GM21367 (cell line): ENCODE results near the gene SERF1B.
"Not testable (repeated sequence)": the region's sequence is repeated elsewhere in the genome, so short reads cannot be mapped to it uniquely, and the experiment has no call there.

Experiments
- ATAC-seq: cut with Tn5 transposase; IDR thresholded peaks from one replicate; pipeline ENCODE4 v1.9.1; 2021; ENCODE audit not compliant: unreplicated experiment

SERF1B gene

GRCh38 chr5:70025106-70025844, at the start of gene SERF1B:
TSS of gene SERF1B (plus strand) at chr5:70025251. CDS start at chr5:70025452, 201 bp downstream.
- peak; percentile 74 for ATAC-seq

DNA sequence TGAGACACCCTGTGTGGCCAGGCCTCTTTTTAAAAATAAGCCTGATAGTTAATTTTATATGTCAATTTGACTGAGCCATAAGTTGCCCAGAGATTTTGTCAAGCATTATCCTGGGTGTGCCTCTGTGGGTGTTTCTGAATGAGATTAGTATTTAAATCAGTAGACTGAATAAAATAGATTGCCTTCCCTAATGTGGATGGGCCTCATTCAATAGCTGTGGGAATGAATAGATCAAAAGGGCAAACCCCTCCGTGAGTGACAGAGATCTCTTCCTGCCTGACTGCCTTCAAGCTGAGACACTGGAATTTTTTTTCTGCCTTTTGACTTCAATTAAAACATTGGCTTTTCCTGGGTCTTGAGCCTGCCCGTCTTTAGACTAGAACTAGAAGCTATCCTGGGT, 33.3 kb upstream of the SERF1B start:
- not testable (repeated sequence) for ATAC-seq

DNA sequence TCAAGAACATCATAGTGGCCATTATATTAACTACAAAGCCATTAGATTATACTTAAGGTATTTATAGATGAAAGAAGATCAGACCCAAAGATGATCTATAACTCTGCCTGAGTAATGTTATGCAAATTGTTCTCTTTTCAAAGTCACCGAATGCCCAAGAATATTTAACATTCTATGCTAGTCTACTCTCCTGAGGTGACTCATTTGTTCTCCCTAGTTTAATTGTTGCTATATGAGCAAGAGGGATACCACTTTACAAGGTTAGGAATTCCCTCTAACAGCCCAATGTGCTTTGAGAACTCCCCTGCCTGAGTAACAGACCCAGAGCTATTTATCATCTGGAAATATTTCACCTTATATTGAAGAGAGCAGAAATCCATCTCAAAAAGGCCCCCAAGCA, 29.5 kb upstream of the SERF1B start:
- ATAC-seq, result not testable (repeated sequence)

DNA sequence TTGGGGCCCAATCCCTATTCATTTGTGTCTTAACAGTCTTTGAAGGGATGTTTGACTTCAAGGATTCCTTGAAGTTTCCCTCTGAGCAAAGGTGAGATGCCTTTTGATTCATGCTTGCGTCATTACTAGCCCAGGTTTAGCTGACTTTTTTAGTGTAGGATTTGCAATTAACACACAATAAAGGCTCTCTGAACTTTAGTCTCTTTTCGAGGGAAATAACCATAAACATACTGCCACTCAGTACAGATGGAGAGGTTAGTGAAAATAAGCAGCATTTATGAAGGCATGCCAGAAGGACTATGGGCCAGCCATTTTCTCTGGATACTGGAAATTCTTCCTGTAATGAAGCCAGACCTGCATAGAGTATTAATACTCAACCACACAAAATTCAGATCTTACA, 4.4 kb upstream of the SERF1B start:
- ATAC-seq, result not testable (repeated sequence)

- peak; percentile 35 for ATAC-seq
These were observed 744 bp downstream of the SERF1B start for GRCh38 chr5:70025845-70026145.

DNA sequence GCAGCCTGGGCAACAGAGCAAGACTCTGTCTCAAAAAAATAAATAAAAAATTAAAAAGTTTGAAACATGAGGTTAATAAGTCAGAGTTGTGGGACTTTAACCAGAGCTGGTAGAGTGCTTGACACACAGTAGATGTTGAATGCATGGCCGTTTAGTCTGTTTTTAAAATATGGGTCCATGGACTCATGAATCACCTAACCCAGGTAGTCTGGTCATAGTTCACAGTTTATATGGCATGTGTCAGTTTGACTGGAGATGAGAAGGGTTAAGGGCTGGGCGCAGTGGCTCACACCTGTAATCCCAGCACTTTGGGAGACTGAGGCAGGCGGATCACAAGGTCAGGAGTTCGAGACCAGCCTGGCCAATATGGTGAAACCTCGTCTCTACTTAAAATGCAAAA, 6.2 kb downstream of the SERF1B start:
- ATAC-seq, result not testable (repeated sequence)

GRCh38 chr5:70041411-70041810, 16.4 kb downstream of the SERF1B start:
- ATAC-seq, result not testable (repeated sequence)

- ATAC-seq, result peak; percentile 44
These were observed 24.7 kb downstream of the SERF1B start for GRCh38 chr5:70049790-70050142.

GRCh38 chr5:70056289-70056942, 31.4 kb downstream of the SERF1B start:
- ATAC-seq, result not testable (repeated sequence)

DNA sequence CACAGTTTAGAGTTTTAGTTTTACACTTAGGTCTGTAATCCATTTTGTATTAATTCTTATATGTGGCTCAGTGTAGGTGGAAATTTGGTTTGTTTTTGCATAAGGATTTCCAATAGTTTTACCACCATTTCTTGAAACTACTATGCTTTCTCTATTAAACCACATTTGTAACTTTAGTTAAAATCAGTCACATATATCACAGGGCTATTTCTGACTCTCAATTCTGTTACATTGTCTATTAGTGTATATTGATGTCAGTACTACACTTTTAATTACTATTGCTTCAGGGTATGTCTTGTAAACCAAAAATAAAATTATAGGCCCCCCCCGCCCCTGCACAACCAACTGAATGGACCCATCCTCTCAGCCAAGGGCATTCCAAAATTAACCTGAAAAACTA, 32.1 kb downstream of the SERF1B start:
- ATAC-seq, result not testable (repeated sequence)

- not testable (repeated sequence) for ATAC-seq
These were observed 52.6 kb downstream of the SERF1B start for GRCh38 chr5:70077632-70078031.

GRCh38 chr5:70088907-70089464, 63.9 kb downstream of the SERF1B start:
- ATAC-seq, result not testable (repeated sequence)

- ATAC-seq, result not testable (repeated sequence)
These were observed 66.7 kb downstream of the SERF1B start for GRCh38 chr5:70091776-70092175.
